SK-N-SH (cell line): ENCODE results near the gene LRRC10B. TPM values are rescaled to one million over a fixed set of nuclear protein-coding genes. Genes with fewer than 3 reads are reported as not detected.

Experiments
- CTCF ChIA-PET: fragments of 300-600, 350-600 bp; formaldehyde crosslinking; extraction: SDS; loops from one replicate; lab custom pipeline; 2021; lab: Yijun Ruan, JAX
- POLR2A ChIA-PET: fragments of 350-600 bp; sonication (Branson Sonifier 250); formaldehyde crosslinking; extraction: SDS; loops from one replicate; lab custom pipeline; 2020; ENCODE audit warnings: antibody characterized with exemption, inconsistent platforms; lab: Yijun Ruan, JAX
- DNase-seq: peaks from one replicate; pipeline ENCODE4 v3.0.0; 2012
- H2AFZ ChIP-seq: fragments of 200-600 bp; sonication (generic); 2 replicates; pipeline ENCODE4 v1.8.1; 2016; ENCODE audit warnings: antibody characterized with exemption, mild to moderate bottlenecking, low read depth
- H3F3A ChIP-seq: fragments of 200-600 bp; sonication (generic); replicated peaks from 2 replicates; pipeline ENCODE3; 2016; ENCODE audit warnings: antibody characterized with exemption, mild to moderate bottlenecking; ENCODE audit not compliant: insufficient read depth
- H3K27ac ChIP-seq, 2 experiments: fragments of 200-500 bp in 1 of 2; fragments of 200-600 bp in 1 of 2; sonication (Bioruptor generic) in 1 of 2; sonication (generic), shearing (Covaris generic) in 1 of 2; 2 replicates each; pipeline versions ENCODE4 v1.5.1 to v1.6.1; 2014 to 2016; ENCODE audit warnings: low read depth in 2 of 2, inconsistent platforms in 1 of 2, low read length in 1 of 2, mild to moderate bottlenecking in 1 of 2, mixed read lengths in 1 of 2
- H3K27me3 ChIP-seq: fragments of 200-600 bp; sonication (generic), shearing (Covaris generic); 2 replicates; pipeline ENCODE4 v1.6.1; 2016; ENCODE audit warnings: mixed run types; ENCODE audit not compliant: insufficient read depth
- H3K36me3 ChIP-seq, 2 experiments: fragments of 200-500 bp in 1 of 2; fragments of 200-600 bp in 1 of 2; sonication (Bioruptor generic) in 1 of 2; sonication (generic) in 1 of 2; replicated peaks in 1 of 2; 2 replicates each; pipeline versions ENCODE3 to v1.5.1; 2014 to 2016; ENCODE audit warnings: low read length in 1 of 2, mild to moderate bottlenecking in 1 of 2; ENCODE audit not compliant: insufficient read depth in 2 of 2, control insufficient read depth in 1 of 2
- H3K4me1 ChIP-seq, 2 experiments: fragments of 200-500 bp in 1 of 2; fragments of 200-600 bp in 1 of 2; sonication (Bioruptor generic) in 1 of 2; sonication (generic), shearing (Covaris generic) in 1 of 2; 2 replicates each; pipeline versions ENCODE4 v1.5.1 to v1.6.1; 2014 to 2016; ENCODE audit warnings: low read depth in 1 of 2, low read length in 1 of 2, mixed run types in 1 of 2; ENCODE audit not compliant: insufficient read depth in 2 of 2, control insufficient read depth in 1 of 2
- H3K4me2 ChIP-seq: fragments of 200-600 bp; sonication (generic), shearing (Covaris generic); 2 replicates; pipeline ENCODE4 v1.6.1; 2017; ENCODE audit warnings: mixed run types
- H3K4me3 ChIP-seq, 2 experiments: fragments of 200-500 bp in 1 of 2; fragments of 200-600 bp in 1 of 2; sonication (Bioruptor generic) in 1 of 2; sonication (generic), shearing (Covaris generic) in 1 of 2; 2 replicates each; pipeline versions ENCODE4 v1.5.1 to v1.8.1; 2014 to 2016; ENCODE audit warnings: low read depth in 2 of 2, inconsistent platforms in 1 of 2, low read length in 1 of 2, mild to moderate bottlenecking in 1 of 2, mixed read lengths in 1 of 2, moderate library complexity in 1 of 2
- H3K79me2 ChIP-seq: fragments of 200-600 bp; sonication (generic); 2 replicates; pipeline ENCODE4 v1.8.1; 2017; ENCODE audit warnings: mild to moderate bottlenecking; ENCODE audit not compliant: insufficient read depth
- H3K9ac ChIP-seq: fragments of 200-600 bp; sonication (generic); 2 replicates; pipeline ENCODE4 v1.6.1; 2017; ENCODE audit warnings: mixed run types
- H3K9me2 ChIP-seq: fragments of 200-600 bp; sonication (generic); 2 replicates; pipeline ENCODE4 v1.6.1; 2017; ENCODE audit warnings: mixed run types
- H3K9me3 ChIP-seq: fragments of 200-600 bp; sonication (generic); 2 replicates; pipeline ENCODE4 v1.6.1; 2017; ENCODE audit warnings: mixed run types, mild to moderate bottlenecking, moderate library complexity
- H4K20me1 ChIP-seq: fragments of 200-600 bp; sonication (generic); 2 replicates; pipeline ENCODE4 v1.6.1; 2017; ENCODE audit warnings: mild to moderate bottlenecking, mixed run types; ENCODE audit not compliant: insufficient read depth
- CHD2 ChIP-seq: fragments of 150-350 bp; IDR thresholded peaks from 2 replicates; pipeline ENCODE4 v1.6.1; 2018; ENCODE audit warnings: low read length; ENCODE audit not compliant: partially characterized antibody
- ELF1 ChIP-seq: IDR thresholded peaks from 2 replicates; pipeline ENCODE4 v1.4.0; 2012
- EP300 ChIP-seq, 2 experiments: IDR thresholded peaks; 2 replicates each; pipeline versions ENCODE4 v1.4.0 to v1.6.1; 2012; ENCODE audit warnings: borderline replicate concordance in 1 of 2, low read depth in 1 of 2, low read length in 1 of 2
- EZH2phosphoT487 ChIP-seq: fragments of 200-600 bp; sonication (generic); IDR thresholded peaks from 2 replicates; pipeline ENCODE4 v1.6.1; 2017; ENCODE audit warnings: low read depth, mixed run types, mild to moderate bottlenecking, antibody characterized with exemption, moderate library complexity, borderline replicate concordance
- FOSL2 ChIP-seq: IDR thresholded peaks from 2 replicates; pipeline ENCODE4 v1.4.0; 2012; ENCODE audit warnings: low read depth, mild to moderate bottlenecking, moderate library complexity, borderline replicate concordance
- FOXJ3 ChIP-seq: sonication (generic); formaldehyde crosslinking; IDR thresholded peaks from 2 replicates; pipeline ENCODE4 v1.5.1; 2020; ENCODE audit warnings: mild to moderate bottlenecking, missing genetic modification reagents
- FOXM1 ChIP-seq: IDR thresholded peaks from 2 replicates; pipeline ENCODE4 v1.4.0; 2012; ENCODE audit warnings: low read depth, mild to moderate bottlenecking
- GABPA ChIP-seq: IDR thresholded peaks from 2 replicates; pipeline ENCODE4 v1.4.0; 2012; ENCODE audit warnings: low read depth, mild to moderate bottlenecking
- JUND ChIP-seq: IDR thresholded peaks from 2 replicates; pipeline ENCODE4 v1.4.0; 2012
- MXI1 ChIP-seq: IDR thresholded peaks from 2 replicates; pipeline ENCODE4 v1.6.1; 2012; ENCODE audit warnings: mild to moderate bottlenecking, low read depth, low read length, improper control_type of control experiment
- POLR2AphosphoS5 ChIP-seq: IDR thresholded peaks from 2 replicates; pipeline ENCODE4 v1.6.1; 2012; ENCODE audit warnings: low read depth, low read length
- RAD21 ChIP-seq: IDR thresholded peaks from 2 replicates; pipeline ENCODE4 v1.6.1; 2012; ENCODE audit warnings: mild to moderate bottlenecking, low read length
- REST ChIP-seq: IDR thresholded peaks from 2 replicates; pipeline ENCODE4 v1.6.1; 2012; ENCODE audit warnings: mild to moderate bottlenecking, low read depth, low read length, moderate library complexity
- SMC3 ChIP-seq: IDR thresholded peaks from 2 replicates; pipeline ENCODE4 v1.6.1; 2012; ENCODE audit warnings: low read depth, low read length, improper control_type of control experiment
- TAF1 ChIP-seq: IDR thresholded peaks from 2 replicates; pipeline ENCODE4 v1.6.1; 2012; ENCODE audit warnings: low read depth, mild to moderate bottlenecking, low read length, moderate library complexity, borderline replicate concordance
- USF2 ChIP-seq: fragments of 150-350 bp; IDR thresholded peaks from 2 replicates; pipeline ENCODE4 v1.6.1; 2017; ENCODE audit warnings: antibody characterized with exemption, low read length, low read depth, borderline replicate concordance
- YY1 ChIP-seq: IDR thresholded peaks from 2 replicates; pipeline ENCODE4 v1.4.0; 2012; ENCODE audit warnings: low read depth, mild to moderate bottlenecking
- WGBS: methylation state at CpG from one replicate; pipeline ENCODE4 v1.1.6; 2017; ENCODE audit warnings: low lambda C conversion rate; 5-methylcytosine and 5-hydroxymethylcytosine counted together
- polyA plus RNA-seq, 3 experiments: library from polyadenylated mRNA; depleted of rRNA; stranded (reverse); fragments of >200 nt; gene quantifications; 2 replicates each; pipeline ENCODE4 v1.2.3, GENCODE V29; 2012
- TF ChIP-seq, protein P1 (sequence below): IDR thresholded peaks from 2 replicates; pipeline ENCODE4 v1.4.0; 2012; ENCODE audit warnings: low read depth
- TF ChIP-seq, protein P2 (sequence below): IDR thresholded peaks from 2 replicates; pipeline ENCODE4; 2012
- TF ChIP-seq, protein P3 (sequence below): IDR thresholded peaks from 2 replicates; pipeline ENCODE4 v1.4.0; 2012; ENCODE audit warnings: low read depth, borderline replicate concordance

LRRC10B gene
- polyA plus RNA-seq, 1 of the 3 experiments (the other 2 are of a cell fraction) = not detected

DNA sequence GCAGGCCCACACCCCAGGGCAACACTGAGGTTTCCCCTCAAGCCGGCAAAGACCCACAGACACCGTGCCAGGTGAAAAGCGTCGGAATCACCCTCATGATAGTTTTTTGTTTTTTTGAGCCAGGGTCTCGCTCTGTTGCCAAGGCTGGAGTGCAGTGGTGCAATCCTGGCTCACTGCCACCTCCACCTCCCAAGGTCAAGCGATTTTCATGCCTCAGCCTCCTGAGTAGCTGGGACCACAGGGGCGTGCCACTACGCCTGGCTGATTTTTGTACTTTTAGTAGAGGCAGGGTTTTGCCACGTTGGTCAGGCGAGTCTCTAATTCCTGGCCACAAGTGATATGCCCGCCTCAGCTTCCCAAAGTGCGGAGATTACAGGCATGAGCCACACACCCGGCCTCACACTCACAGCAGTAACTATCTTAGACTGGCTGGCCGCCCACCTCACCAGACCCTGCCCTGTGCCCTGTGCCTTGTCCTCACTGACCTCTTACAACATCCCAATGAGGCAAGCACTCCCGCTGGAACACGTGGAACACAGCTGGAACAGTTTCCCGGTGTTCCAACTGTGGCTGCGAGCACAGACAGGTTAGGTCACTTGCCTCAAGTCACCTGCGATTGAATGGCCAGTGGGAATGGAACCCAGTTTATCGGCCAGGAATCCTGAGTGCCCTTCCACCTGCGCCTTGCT, 21.1 kb downstream of the LRRC10B start:
- H3F3A ChIP-seq = no peaks in the 10 kb centered on the region
- no peaks in the 10 kb centered on the region for H3K9me3 ChIP-seq
- no peak overlapping the region for H2AFZ ChIP-seq
- H3K9me2 ChIP-seq = no peaks in the 10 kb centered on the region
- TF ChIP-seq USF2 = no peak
- TF ChIP-seq MXI1 = 0 out of 2 replicates have a peak, but pooled peaks have one; percentile 23
- no peaks in the 10 kb centered on the region for H3K79me2 ChIP-seq
- H4K20me1 ChIP-seq = no peaks in the 10 kb centered on the region
- no peaks in the 10 kb centered on the region for H3K36me3 ChIP-seq
- H3K4me2 ChIP-seq = no peak overlapping the region
- CTCF ChIA-PET = interaction anchor here (1.3 to 33.4 kb wide), 9 partner anchors 14 to 105 kb away, joined by 3 to 670 read pairs (median 18); partner anchors contain the start of genes LRRC10B and SYT7
- DNase-seq = no peak
- no peak overlapping the region for H3K9ac ChIP-seq
- no peak overlapping the region for H3K4me3 ChIP-seq
- peak overlapping the region in 1 of 2 experiments; percentile 91; a peak in 2 of 4 replicates for H3K27ac ChIP-seq
- H3K27me3 ChIP-seq = peaks cover 1% of the 10 kb centered on the region; the same call in 1 of the 2 replicates
- peaks cover 0 to 85% of the 10 kb centered on the region in 2 experiments; a peak in 2 of 4 replicates for H3K4me1 ChIP-seq
- 74% methylated on average over 21 of the region's 21 CpGs for WGBS
- POLR2A ChIA-PET = no interaction called here

GRCh38 chr11:61531044-61531443, 22.5 kb downstream of the LRRC10B start:
- Histone ChIP-seq H3K4me1 (peaks cover 0 to 99% of the 10 kb centered on the region in 2 experiments; a peak in 2 of 4 replicates), H3K9ac (no peak overlapping the region), H4K20me1 (no peaks in the 10 kb centered on the region), H3K4me3 (no peak overlapping the region), H3F3A (no peaks in the 10 kb centered on the region), H2AFZ (no peak overlapping the region), H3K36me3 (no peaks in the 10 kb centered on the region), H3K4me2 (no peak overlapping the region), H3K27me3 (no peaks in the 10 kb centered on the region; the same call in 1 of the 2 replicates), H3K9me3 (no peaks in the 10 kb centered on the region), H3K9me2 (no peaks in the 10 kb centered on the region), H3K79me2 (no peaks in the 10 kb centered on the region), H3K27ac (peak overlapping the region in 1 of 2 experiments; percentile 91; a peak in 2 of 4 replicates)
- POLR2A ChIA-PET = interaction anchor here (0.6 to 1.9 kb wide), 10 partner anchors 9 to 102 kb away, joined by 3 to 8 read pairs (median 5); partner anchors contain the start of genes CPSF7 and SDHAF2
- 24% methylated on average over 3 of the region's 3 CpGs for WGBS
- DNase-seq = peak; percentile 90
- CTCF ChIA-PET = interaction anchor here (0.6 to 33.4 kb wide), 14 partner anchors 13 to 99 kb away, joined by 3 to 670 read pairs (median 6); partner anchors contain the start of genes LRRC10B and SYT7
- TF ChIP-seq YY1 (no peak), FOXM1 (no peak), CHD2 (peak; percentile 90), POLR2AphosphoS5 (no peak), EP300 (IDR thresholded peaks at IDR 0.05; ENCODE audit: borderline replicate concordance in 1 of 2, low read depth in 1 of 2, low read length in 1 of 2) (peak; percentile 23 to 96; a peak in 2 of 4 replicates), REST (no peak), SMC3 (peak; percentile 8; the same call in 1 of the 2 replicates), FOSL2 (no peak), ELF1 (no peak), FOXJ3 (CRISPR knock-in tag) (peak; percentile 100), RAD21 (no peak; the same call in 1 of the 2 replicates), MXI1 (no peak), EZH2phosphoT487 (no peak), TAF1 (no peak), JUND (no peak), GABPA (no peak)
- TF ChIP-seq, protein P1, sequence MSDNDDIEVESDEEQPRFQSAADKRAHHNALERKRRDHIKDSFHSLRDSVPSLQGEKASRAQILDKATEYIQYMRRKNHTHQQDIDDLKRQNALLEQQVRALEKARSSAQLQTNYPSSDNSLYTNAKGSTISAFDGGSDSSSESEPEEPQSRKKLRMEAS = no peak
- TF ChIP-seq, protein P2, sequence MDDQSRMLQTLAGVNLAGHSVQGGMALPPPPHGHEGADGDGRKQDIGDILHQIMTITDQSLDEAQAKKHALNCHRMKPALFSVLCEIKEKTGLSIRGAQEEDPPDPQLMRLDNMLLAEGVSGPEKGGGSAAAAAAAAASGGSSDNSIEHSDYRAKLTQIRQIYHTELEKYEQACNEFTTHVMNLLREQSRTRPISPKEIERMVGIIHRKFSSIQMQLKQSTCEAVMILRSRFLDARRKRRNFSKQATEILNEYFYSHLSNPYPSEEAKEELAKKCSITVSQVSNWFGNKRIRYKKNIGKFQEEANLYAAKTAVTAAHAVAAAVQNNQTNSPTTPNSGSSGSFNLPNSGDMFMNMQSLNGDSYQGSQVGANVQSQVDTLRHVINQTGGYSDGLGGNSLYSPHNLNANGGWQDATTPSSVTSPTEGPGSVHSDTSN = no peak
- TF ChIP-seq, protein P3, sequence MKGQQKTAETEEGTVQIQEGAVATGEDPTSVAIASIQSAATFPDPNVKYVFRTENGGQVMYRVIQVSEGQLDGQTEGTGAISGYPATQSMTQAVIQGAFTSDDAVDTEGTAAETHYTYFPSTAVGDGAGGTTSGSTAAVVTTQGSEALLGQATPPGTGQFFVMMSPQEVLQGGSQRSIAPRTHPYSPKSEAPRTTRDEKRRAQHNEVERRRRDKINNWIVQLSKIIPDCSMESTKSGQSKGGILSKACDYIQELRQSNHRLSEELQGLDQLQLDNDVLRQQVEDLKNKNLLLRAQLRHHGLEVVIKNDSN = no peak
